ENCODE data around the gene SRGAP3.

DNA sequence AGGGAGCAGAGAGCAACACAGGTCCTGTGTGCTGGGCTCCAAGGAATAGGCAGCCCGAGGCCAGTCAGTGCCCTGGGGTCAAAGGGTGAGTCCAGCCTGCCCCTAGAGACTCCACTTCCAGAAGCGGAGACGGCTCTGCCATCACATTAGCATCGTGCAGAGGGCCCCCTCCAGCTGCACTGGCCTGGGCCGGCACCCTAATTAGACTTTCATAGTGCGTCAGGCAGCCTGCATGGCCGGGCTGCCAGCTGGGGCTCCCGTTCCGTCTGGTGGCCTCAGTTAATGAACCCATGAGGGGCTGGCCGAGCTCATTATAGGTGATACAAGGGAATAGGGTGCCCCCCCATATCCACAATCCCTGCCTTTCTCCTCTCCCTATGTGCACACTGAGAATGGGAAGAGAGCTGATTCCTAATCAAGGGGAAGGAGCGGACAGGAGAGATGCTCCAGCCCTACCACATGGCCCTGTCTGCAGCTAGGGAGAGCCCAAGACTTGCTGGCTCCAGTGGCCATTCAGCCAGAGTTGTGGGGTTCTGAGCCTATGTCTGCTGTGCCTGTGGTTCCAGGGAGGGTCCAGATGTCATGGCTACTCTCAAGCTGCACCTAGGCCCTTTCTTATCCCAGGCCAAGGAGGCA lies 128.0 kb downstream of the SRGAP3 start:
- TF ChIP-seq, protein P1, sequence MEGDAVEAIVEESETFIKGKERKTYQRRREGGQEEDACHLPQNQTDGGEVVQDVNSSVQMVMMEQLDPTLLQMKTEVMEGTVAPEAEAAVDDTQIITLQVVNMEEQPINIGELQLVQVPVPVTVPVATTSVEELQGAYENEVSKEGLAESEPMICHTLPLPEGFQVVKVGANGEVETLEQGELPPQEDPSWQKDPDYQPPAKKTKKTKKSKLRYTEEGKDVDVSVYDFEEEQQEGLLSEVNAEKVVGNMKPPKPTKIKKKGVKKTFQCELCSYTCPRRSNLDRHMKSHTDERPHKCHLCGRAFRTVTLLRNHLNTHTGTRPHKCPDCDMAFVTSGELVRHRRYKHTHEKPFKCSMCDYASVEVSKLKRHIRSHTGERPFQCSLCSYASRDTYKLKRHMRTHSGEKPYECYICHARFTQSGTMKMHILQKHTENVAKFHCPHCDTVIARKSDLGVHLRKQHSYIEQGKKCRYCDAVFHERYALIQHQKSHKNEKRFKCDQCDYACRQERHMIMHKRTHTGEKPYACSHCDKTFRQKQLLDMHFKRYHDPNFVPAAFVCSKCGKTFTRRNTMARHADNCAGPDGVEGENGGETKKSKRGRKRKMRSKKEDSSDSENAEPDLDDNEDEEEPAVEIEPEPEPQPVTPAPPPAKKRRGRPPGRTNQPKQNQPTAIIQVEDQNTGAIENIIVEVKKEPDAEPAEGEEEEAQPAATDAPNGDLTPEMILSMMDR (tag by site-specific recombination; IDR thresholded peaks at IDR 0.05): no peak
- TF ChIP-seq ZNF433 (tag by site-specific recombination; IDR thresholded peaks at IDR 0.05; ENCODE audit: low read depth) (no peak), ZNF221 (tag by site-specific recombination; IDR thresholded peaks at IDR 0.05; ENCODE audit: borderline replicate concordance) (no peak), ZXDB (tag by site-specific recombination; IDR thresholded peaks at IDR 0.05) (no peak), ZNF155 (tag by site-specific recombination; IDR thresholded peaks at IDR 0.05) (no peak), ZNF560 (tag by site-specific recombination; IDR thresholded peaks at IDR 0.05; ENCODE audit: borderline replicate concordance) (no peak), ZNF549 (tag by site-specific recombination; IDR thresholded peaks at IDR 0.05) (no peak), ZSCAN30 (tag by site-specific recombination; IDR thresholded peaks at IDR 0.05) (no peak), ZNF776 (tag by site-specific recombination; IDR thresholded peaks at IDR 0.05; ENCODE audit: borderline replicate concordance) (no peak), ZNF660 (tag by site-specific recombination; IDR thresholded peaks at IDR 0.05) (no peak), ZNF629 (tag by site-specific recombination; IDR thresholded peaks at IDR 0.05) (no peak), GLI4 (tag by site-specific recombination; IDR thresholded peaks at IDR 0.05) (no peak), MZF1 (tag by site-specific recombination; IDR thresholded peaks at IDR 0.05; ENCODE audit: borderline replicate concordance) (no peak)
- TF ChIP-seq, protein P2, sequence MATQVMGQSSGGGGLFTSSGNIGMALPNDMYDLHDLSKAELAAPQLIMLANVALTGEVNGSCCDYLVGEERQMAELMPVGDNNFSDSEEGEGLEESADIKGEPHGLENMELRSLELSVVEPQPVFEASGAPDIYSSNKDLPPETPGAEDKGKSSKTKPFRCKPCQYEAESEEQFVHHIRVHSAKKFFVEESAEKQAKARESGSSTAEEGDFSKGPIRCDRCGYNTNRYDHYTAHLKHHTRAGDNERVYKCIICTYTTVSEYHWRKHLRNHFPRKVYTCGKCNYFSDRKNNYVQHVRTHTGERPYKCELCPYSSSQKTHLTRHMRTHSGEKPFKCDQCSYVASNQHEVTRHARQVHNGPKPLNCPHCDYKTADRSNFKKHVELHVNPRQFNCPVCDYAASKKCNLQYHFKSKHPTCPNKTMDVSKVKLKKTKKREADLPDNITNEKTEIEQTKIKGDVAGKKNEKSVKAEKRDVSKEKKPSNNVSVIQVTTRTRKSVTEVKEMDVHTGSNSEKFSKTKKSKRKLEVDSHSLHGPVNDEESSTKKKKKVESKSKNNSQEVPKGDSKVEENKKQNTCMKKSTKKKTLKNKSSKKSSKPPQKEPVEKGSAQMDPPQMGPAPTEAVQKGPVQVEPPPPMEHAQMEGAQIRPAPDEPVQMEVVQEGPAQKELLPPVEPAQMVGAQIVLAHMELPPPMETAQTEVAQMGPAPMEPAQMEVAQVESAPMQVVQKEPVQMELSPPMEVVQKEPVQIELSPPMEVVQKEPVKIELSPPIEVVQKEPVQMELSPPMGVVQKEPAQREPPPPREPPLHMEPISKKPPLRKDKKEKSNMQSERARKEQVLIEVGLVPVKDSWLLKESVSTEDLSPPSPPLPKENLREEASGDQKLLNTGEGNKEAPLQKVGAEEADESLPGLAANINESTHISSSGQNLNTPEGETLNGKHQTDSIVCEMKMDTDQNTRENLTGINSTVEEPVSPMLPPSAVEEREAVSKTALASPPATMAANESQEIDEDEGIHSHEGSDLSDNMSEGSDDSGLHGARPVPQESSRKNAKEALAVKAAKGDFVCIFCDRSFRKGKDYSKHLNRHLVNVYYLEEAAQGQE (tag by site-specific recombination; IDR thresholded peaks at IDR 0.05): no peak
